HG03439 (cell line): ENCODE measurements around the gene ATP9A.
"Not testable (repeated sequence)": the region's sequence is repeated elsewhere in the genome, so short reads cannot be mapped to it uniquely, and the experiment has no call there.

Experiments
- ATAC-seq: cut with Tn5 transposase; IDR thresholded peaks from one replicate; pipeline ENCODE4 v1.9.1; 2021; ENCODE audit warnings: mild to moderate bottlenecking, moderate library complexity; ENCODE audit not compliant: unreplicated experiment

ATP9A gene

DNA sequence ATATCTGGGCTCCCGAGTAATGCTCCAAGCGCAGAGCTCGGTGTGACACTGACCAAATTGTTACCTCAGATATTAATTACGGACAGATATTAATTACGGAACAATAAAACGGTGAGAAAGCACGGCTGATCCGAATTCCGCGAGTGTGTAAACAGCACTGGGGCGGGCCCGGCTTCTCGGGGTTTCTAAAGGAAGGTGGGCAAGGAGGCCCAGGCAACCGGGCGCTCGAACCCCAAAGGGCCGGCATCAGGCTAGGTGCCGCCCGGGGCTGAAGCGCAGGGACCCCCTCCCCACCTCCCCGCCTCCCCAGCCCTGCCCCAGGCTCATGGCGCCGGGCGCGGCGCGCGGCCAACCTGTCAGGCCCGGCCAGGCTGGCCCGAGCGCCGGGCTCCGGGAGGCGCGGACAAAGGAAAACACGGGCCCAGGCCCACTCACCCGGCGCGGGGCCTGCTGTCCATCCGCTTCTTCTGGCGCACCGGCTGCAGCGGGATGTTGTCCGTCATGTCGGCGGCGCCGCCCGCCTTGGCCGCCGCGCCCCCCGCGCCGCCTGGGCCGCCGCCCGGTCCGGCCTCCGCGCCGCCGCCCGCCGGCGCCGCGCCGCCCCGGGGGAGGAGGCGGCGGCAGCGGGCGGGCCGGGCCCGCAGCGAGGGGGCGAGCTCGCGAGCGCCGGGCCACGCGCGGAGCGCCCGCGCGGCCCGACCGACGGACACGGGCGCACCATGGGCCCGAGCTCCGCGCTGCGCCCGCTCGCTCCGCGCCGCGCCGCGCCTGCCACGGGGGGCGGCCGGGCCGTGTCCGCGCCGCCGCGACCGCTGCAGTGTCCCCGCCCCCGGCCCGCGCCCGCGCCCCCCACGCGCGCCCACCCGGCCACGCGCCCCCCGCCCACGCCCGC lies at the start of gene ATP9A:
Gene ATP9A, minus strand, starts transcription at position 524 of the 892 bp plus-strand sequence. Its CDS starts 21 bp downstream, at position 503.
- no peak for ATAC-seq

GRCh38 chr20:51816856-51817255 lies 48.7 kb upstream of the ATP9A start:
- ATAC-seq, result not testable (repeated sequence)

DNA sequence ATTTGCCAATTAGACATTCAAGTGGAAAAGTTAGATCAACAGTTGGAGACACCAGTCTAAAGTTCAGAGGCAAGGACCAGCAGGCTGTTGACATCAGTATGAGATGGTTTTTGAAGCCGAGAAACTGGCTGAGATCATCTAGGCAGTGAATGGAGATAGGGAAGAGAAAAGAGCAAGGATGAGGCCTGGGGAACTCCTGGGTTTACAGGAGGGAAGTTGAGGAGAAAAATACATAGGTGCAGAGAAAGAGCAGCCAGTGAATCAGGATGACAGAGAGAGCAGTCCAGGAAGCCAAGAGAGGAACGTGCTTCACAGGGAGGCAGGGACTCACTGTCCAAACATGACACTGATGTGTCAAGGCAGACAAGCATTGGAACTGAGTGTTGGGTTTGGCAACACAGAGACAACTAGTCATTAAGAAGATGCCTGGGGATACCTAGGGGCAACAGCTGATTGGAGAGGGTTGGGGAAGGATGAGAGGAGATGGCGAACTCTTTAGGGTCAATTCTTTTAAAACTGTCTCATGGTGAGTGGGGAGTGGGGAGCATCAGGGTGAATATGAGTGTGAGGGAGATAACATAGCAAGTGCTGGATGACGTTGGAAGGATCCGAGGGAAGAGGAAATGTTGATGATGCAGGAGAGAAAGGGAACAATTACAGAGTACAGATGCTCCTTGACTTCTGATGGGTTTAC lies 47.3 kb upstream of the ATP9A start:
- ATAC-seq, result no peak

- no peak for ATAC-seq
Measured at GRCh38 chr20:51812861-51813260, 44.7 kb upstream of the ATP9A start.

- no peak for ATAC-seq
Measured at GRCh38 chr20:51811514-51812128, 43.4 kb upstream of the ATP9A start.

GRCh38 chr20:51811042-51811355 lies 42.8 kb upstream of the ATP9A start:
- no peak for ATAC-seq

- ATAC-seq, result no peak
Measured at GRCh38 chr20:51810155-51811041, 42.2 kb upstream of the ATP9A start.

DNA sequence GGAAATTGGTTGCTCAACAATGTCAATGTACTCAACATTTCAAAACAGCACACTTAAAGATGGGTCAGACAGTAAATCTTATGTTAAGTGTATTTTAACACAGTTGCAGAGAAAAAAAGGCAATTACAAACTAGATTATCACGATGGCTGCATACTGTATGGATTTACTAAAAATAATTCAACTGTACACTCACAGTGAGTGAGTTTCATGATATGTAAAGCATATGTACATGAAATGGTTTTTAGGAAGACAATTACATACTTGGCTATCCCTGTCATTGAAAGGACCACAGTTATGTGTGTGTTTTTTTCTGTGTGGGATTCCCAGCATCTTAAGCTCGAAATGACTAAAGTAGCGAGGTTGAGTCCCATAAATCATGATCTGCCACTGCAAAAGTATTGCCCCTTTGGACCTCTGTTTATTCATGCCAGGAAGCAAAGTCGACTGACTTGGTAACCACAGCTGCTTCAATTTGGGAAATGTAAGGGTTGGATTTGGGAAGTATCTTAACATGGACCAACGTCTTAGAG lies 39.6 kb upstream of the ATP9A start:
- ATAC-seq, result no peak

DNA sequence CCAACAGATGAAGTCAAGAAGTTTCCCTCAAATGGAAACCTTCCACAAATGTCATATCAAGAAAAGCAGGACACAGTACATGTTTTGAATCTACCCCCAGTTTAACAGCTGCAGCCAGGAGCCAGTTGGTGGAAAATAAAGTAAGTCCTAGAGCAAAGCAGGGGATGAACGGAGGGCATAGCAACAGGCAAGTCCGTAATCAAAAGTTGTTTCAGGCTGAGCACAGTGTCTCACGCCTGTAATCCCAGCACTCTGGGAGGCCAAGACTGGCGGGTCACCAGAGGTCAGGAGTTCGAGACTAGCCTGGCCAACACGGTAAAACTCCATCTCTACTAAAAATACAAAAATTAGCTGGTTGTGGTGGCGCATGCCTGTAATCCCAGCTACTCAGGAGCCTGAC lies 36.6 kb upstream of the ATP9A start:
- ATAC-seq, result no peak

- no peak for ATAC-seq
Measured at GRCh38 chr20:51803148-51803854, 35.1 kb upstream of the ATP9A start.

DNA sequence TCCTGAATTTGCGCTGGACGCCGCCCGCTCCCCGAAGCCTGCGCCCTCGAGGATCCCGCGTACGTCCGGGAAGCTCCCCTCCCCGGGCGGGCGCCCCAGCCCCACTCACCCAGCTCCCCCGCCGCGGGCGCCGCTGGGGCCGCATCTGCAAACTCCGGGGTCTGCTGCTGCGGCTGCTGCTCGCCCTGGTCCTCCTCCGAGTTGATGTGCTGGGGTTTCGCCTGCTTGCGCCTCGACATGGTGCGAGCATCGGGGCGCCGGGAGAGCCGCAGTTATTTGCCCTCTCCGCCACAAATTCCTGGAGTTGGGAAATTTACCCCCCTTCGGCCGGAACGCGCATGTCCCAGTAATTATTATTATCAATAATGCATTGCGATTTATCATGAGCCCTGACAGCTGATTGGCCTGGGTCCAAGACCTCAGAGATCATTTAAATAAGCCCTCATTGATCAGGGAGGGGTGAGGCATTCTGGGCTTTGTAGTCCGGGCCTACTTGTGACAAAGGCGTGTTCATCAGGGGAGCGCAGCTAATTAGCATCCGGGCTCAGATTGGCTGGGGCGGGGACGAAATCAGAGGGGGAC lies 34.1 kb upstream of the ATP9A start, which contains the start of gene SALL4:
Gene SALL4, minus strand, starts transcription at position 352 of the 582 bp plus-strand sequence. Its CDS starts 113 bp downstream, at position 239.
- ATAC-seq, result no peak

DNA sequence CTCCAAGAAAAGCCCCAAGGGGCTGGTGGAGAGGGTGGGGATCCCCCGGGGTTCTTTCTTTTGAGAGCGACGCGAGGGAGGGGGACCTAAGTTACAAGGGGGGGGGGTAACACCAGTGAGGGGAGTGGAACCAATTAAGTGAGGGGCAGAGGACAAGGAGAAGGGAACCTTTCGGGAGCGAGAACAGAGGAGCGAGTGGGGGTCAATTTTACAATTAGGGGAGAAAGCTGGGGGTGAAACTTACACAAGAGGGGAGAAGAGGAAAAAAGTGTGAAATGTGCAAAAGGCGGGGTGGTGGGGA lies 33.6 kb upstream of the ATP9A start:
- ATAC-seq, result no peak

- ATAC-seq, result no peak
Measured at GRCh38 chr20:51801122-51801822, 33.1 kb upstream of the ATP9A start.

DNA sequence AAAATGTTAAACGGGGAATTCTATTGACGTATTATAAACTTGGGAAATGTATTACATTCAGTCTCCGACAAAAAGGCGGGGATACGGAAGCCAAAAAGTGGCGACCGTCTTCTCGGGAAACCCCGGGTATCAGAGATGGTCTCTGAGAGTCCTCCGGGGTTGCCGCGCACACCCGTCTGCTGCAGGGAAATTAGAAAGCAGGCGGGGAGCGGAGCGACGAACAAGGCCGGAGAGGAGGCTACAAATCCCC lies 32.6 kb upstream of the ATP9A start:
- no peak for ATAC-seq

DNA sequence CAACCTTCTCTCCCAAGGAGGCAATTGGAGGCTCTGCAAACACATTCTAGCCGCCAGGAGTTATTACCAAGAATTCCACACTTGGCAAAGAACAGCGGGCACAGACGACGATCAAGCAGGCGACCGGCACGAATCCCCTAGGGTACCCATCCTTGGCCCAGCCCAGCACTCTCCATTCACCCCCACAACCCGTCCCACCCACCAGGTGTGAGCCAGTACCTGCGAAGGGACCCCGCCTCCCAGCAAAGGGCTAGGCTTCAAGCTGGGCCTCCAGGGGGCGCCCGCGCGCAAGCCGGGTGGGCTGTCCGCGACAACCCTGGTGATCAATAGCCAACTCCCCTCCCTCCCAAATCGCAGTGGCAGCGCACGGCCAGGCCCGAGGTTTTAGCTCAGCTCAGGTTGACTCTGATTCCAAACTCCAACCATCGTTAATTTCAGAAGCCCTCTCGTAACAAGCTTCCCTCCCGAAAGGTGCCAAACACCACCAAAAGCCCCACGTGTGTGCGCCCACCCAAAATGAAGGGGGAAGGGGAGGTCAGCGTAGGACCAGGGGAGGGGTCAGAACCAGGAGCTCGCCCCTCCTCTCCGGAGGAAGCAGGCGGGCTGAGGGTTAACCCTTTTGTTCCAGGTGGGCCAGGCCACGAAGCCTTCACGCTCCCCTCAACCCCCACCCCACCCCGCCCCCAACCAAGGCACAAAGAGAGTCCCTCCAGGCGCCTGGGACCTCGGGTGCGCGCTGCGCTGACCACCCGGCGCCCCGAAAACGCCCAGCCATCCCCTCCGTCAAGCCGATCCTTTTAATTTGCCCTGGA lies 32.1 kb upstream of the ATP9A start:
- ATAC-seq, result no peak

DNA sequence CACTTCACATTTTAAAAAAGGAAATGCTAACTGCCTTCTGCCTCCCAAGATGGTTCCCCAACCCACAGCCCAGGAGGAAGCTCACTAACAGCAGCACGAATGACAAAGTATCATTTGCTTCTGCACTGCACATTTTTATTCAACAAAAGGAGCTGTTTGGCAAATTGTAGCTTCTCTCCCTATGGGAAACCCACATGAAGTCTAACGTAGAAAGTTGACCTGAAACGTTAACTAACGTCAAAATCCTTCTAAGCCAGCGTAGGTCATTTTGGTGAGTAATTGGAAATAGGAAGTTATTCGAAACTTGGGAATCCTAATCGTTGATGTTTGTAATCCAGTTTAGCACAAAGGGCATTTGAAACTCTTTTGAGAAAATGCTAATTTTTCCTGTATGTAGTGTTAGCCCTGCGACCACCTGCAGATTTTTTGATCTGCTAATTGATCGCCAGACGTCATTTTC lies 31.2 kb upstream of the ATP9A start:
- ATAC-seq, result no peak

- no peak for ATAC-seq
Measured at GRCh38 chr20:51797357-51798025, 29.3 kb upstream of the ATP9A start.

DNA sequence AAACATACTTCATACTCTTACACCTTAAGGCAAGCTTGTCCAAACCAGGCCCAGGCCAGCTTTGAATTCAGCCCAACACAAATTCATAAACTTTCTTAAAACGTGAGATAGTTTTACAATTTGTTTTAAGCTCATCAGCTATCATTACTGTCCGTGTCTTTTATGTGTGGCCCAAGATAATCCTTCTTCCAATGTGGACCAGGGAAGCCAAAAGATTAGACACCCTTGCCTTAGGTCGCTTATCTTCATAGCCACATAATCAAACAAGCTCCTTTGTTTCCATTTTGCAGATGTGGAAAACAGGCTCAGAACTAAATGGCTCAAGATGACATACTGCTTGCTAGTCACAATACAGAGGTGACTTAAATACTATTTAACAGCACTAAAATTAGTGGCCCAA lies 28.1 kb upstream of the ATP9A start:
- no peak for ATAC-seq
